Activated CD8-positive, alpha-beta memory T cell treated with anti-CD3 and anti-CD28 coated beads for 24 hours (primary cell): ENCODE data around the gene NTMT1.

ENCODE experiments used
- DNase-seq: peaks from one replicate; pipeline ENCODE4 v3.0.0-alpha.2; 2020

Gene NTMT1

GRCh38 chr9:129597355-129598088, 28.4 kb upstream of the NTMT1 start:
- DNase-seq = peak; percentile 75

GRCh38 chr9:129598089-129598596, 27.8 kb upstream of the NTMT1 start:
- DNase-seq = no peak

GRCh38 chr9:129601082-129601674, 24.8 kb upstream of the NTMT1 start:
- no peak for DNase-seq

GRCh38 chr9:129602598-129603415, 23.2 kb upstream of the NTMT1 start:
- DNase-seq = no peak

GRCh38 chr9:129604056-129604765, 21.8 kb upstream of the NTMT1 start:
- DNase-seq = no peak

- no peak for DNase-seq
Measured at GRCh38 chr9:129604766-129605163, 21.2 kb upstream of the NTMT1 start.

GRCh38 chr9:129606161-129607026, 19.6 kb upstream of the NTMT1 start:
- DNase-seq = no peak

GRCh38 chr9:129607027-129607387, 19.0 kb upstream of the NTMT1 start:
- DNase-seq = no peak

GRCh38 chr9:129608561-129609481, 17.1 kb upstream of the NTMT1 start:
- no peak for DNase-seq

GRCh38 chr9:129609486-129610212, 16.3 kb upstream of the NTMT1 start:
- peak; percentile 82 for DNase-seq

- DNase-seq = no peak
Measured at GRCh38 chr9:129610213-129610472, 15.8 kb upstream of the NTMT1 start.

GRCh38 chr9:129610473-129611306, 15.3 kb upstream of the NTMT1 start:
- peak; percentile 89 for DNase-seq

GRCh38 chr9:129611307-129611800, 14.6 kb upstream of the NTMT1 start:
- no peak for DNase-seq

- no peak for DNase-seq
Measured at GRCh38 chr9:129612123-129612522, 13.8 kb upstream of the NTMT1 start.

GRCh38 chr9:129612815-129613519, 13.0 kb upstream of the NTMT1 start:
- no peak for DNase-seq

- no peak for DNase-seq
Measured at GRCh38 chr9:129613520-129614175, 12.3 kb upstream of the NTMT1 start.

- DNase-seq = no peak
Measured at GRCh38 chr9:129614932-129615331, 11.0 kb upstream of the NTMT1 start.
